COLO829 (cell line): ENCODE data around the gene CDSN.
A peak's percentile ranks its signal among the peaks of the same experiment; 100 is the strongest.
"Not testable (repeated sequence)": the region's sequence is repeated elsewhere in the genome, so short reads cannot be mapped to it uniquely, and the experiment has no call there.

Source experiments
- DNase-seq: peaks from one replicate; pipeline ENCODE4 v3.0.0; 2012; ENCODE audit warnings: low spot score

CDSN gene

GRCh38 chr6:31081872-31082271 is 38.4 kb downstream of the CDSN start:
- DNase-seq: no peak

GRCh38 chr6:31079656-31080261 is 40.5 kb downstream of the CDSN start:
- DNase-seq: peak; percentile 74

- DNase-seq: no peak
Observed at GRCh38 chr6:31076611-31077010, 43.6 kb downstream of the CDSN start.

GRCh38 chr6:31075528-31075927 is 44.7 kb downstream of the CDSN start:
- DNase-seq: no peak

- no peak for DNase-seq
Observed at GRCh38 chr6:31074401-31074800, 45.8 kb downstream of the CDSN start.

- DNase-seq: peak; percentile 61
Observed at GRCh38 chr6:31070711-31071197, 49.5 kb downstream of the CDSN start.

GRCh38 chr6:31068669-31069340 is 51.4 kb downstream of the CDSN start:
- DNase-seq: peak; percentile 94

- DNase-seq: not testable (repeated sequence)
Observed at GRCh38 chr6:31067891-31068668, 52.2 kb downstream of the CDSN start.

GRCh38 chr6:31067028-31067427 is 53.2 kb downstream of the CDSN start:
- not testable (repeated sequence) for DNase-seq

- DNase-seq: no peak
Observed at GRCh38 chr6:31065556-31065955, 54.7 kb downstream of the CDSN start.
